ENCODE results near the gene C20orf144. TPM values are rescaled to one million over a fixed set of nuclear protein-coding genes. Genes with fewer than 3 reads are reported as not detected.

C20orf144 gene
- polyA plus RNA-seq, 1 donor: 0.34 TPM

DNA sequence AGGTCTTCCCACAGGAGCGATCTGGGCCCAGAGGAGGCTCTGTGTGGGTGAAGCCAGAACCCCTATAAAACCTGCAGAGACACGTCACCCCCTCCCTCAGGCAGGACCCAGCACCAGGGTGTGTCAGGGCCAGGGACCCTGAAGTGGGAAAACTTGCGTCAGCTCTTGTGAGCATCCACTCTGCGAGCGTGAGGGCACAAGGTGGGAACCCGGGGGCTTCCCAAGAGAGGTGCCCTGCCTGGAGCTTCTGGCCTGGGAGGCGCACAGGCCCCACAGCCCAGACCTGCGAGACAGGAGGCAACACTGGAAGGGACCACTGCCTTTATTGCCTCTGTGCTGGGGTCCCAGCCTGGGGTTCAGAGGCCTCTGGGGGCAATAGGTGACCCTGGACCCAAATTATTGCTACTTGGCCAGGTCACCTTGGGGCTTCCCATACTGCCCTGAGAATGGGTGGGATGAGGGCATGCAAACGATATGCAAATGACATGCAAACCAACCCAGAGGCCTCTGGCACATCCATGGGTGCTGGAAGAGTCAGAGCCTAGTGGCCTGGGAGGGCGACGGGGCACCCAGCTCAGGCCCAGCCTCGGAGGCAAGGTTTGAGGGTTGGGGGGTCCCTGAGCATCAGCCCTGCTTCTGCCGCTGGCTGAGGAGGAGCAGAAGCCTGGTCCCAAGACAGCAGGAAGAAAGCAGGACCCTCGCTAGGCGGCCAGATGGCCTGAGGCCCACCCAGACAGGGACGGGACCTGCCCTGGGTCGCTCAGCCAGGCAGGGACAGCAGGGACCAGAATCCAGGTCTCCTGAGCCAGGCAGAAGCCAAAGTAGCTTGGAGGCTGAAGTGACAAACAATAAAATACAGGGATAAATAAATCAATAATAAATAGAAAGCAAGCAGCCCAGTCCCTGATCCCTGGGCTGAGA lies 5.1 kb upstream of the C20orf144 start:
- no peak for DNase-seq
- Histone ChIP-seq H3K27ac (ENCODE audit: low read length) (no peak overlapping the region), H3K4me1 (ENCODE audit: control insufficient read depth, insufficient read depth, low read length) (peaks cover 27% of the 10 kb centered on the region), H3K36me3 (ENCODE audit: control insufficient read depth, insufficient read depth, low read length) (peaks cover 42% of the 10 kb centered on the region), H3K9me3 (ENCODE audit: control insufficient read depth, low read depth, low read length) (peaks cover 3% of the 10 kb centered on the region), H3K27me3 (ENCODE audit: control insufficient read depth, insufficient read depth, low read length) (no peaks in the 10 kb centered on the region), H3K4me3 (ENCODE audit: low read length) (no peak overlapping the region)
- WGBS (ENCODE audit: insufficient coverage, low lambda C conversion rate): no CpG with 5 or more reads among the region's 17 CpGs

DNA sequence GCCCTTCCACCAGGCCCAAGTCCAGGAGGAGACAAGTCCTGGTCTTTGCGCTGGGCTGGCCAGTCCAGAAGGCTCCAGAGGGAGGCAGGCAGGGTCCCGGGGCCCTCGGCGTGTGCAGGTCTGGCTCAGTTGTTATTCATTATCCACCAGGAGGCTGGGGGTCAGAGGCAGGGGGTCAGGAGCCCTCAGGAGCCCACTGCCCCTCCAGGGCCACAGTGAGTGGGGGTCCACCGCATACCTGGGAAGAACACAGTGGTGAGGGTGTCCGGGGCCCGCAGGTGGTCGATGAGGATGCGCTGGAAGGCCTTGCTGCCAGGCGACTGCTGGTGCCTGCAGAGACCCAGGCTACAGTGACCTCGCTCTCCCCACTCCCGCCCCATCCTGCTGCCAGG lies 4.4 kb upstream of the C20orf144 start:
- H3K9me3 ChIP-seq (ENCODE audit: control insufficient read depth, low read depth, low read length): peaks cover 3% of the 10 kb centered on the region
- H3K4me1 ChIP-seq (ENCODE audit: control insufficient read depth, insufficient read depth, low read length): peaks cover 28% of the 10 kb centered on the region
- peaks cover 42% of the 10 kb centered on the region for H3K36me3 ChIP-seq (ENCODE audit: control insufficient read depth, insufficient read depth, low read length)
- WGBS (ENCODE audit: insufficient coverage, low lambda C conversion rate): no CpG with 5 or more reads among the region's 12 CpGs
- DNase-seq: no peak
- H3K27ac ChIP-seq (ENCODE audit: low read length): no peak overlapping the region
- H3K4me3 ChIP-seq (ENCODE audit: low read length): no peak overlapping the region
- H3K27me3 ChIP-seq (ENCODE audit: control insufficient read depth, insufficient read depth, low read length): no peaks in the 10 kb centered on the region

DNA sequence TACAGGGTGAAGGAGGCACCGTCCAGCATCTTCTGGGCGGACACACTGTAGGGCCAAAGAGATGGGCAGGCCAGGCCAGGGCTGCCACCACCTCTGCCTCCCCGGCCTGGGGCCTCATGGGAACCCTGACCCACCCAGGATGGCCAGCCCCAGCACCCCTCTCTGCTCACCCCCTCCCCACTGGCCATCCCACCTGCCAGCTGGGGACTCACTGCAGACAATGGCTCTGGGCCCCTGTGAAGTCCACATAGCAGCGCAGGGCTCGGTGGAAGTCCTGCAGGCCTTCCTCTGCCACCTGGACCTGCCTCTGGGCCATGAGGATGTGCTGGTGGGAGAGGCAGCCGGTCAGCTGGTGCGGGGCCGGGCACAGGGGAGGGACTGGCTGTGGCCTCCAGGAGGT lies 3.6 kb upstream of the C20orf144 start:
- Histone ChIP-seq H3K27me3 (ENCODE audit: control insufficient read depth, insufficient read depth, low read length) (no peaks in the 10 kb centered on the region), H3K27ac (ENCODE audit: low read length) (no peak overlapping the region), H3K4me3 (ENCODE audit: low read length) (no peak overlapping the region), H3K36me3 (ENCODE audit: control insufficient read depth, insufficient read depth, low read length) (peaks cover 42% of the 10 kb centered on the region), H3K4me1 (ENCODE audit: control insufficient read depth, insufficient read depth, low read length) (peaks cover 24% of the 10 kb centered on the region), H3K9me3 (ENCODE audit: control insufficient read depth, low read depth, low read length) (peaks cover 3% of the 10 kb centered on the region)
- DNase-seq: no peak
- WGBS (ENCODE audit: insufficient coverage, low lambda C conversion rate): no CpG with 5 or more reads among the region's 8 CpGs

DNA sequence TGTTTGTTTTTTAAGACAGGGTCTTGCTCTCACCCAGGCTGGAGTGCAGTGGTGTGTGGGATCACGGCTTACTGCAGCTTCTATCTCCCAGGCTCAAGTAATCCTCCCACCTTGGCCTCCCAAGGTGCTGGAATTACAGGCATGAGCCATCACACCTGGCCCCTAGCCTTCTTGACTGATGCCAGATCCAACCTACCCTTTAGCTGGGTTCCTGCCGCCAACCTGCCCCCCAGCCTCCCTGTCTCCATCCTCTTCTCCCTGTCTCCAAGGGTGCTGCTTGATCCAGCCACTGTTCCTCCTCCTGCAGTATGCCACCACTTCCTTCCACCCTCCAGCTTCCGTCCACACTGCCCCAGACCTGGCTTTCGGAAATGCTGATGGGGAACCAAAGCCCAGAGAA lies 3.2 kb upstream of the C20orf144 start:
- Histone ChIP-seq H3K4me3 (ENCODE audit: low read length) (no peak overlapping the region), H3K27ac (ENCODE audit: low read length) (no peak overlapping the region), H3K9me3 (ENCODE audit: control insufficient read depth, low read depth, low read length) (peaks cover 3% of the 10 kb centered on the region), H3K4me1 (ENCODE audit: control insufficient read depth, insufficient read depth, low read length) (peaks cover 22% of the 10 kb centered on the region), H3K27me3 (ENCODE audit: control insufficient read depth, insufficient read depth, low read length) (no peaks in the 10 kb centered on the region), H3K36me3 (ENCODE audit: control insufficient read depth, insufficient read depth, low read length) (peaks cover 42% of the 10 kb centered on the region)
- no peak for DNase-seq
- WGBS (ENCODE audit: insufficient coverage, low lambda C conversion rate): no CpG with 5 or more reads among the region's 4 CpGs

GRCh38 chr20:33659341-33660034 lies 2.6 kb upstream of the C20orf144 start:
- H3K27ac ChIP-seq (ENCODE audit: low read length): no peak overlapping the region
- H3K9me3 ChIP-seq (ENCODE audit: control insufficient read depth, low read depth, low read length): peaks cover 3% of the 10 kb centered on the region
- no CpG with 5 or more reads among the region's 32 CpGs for WGBS (ENCODE audit: insufficient coverage, low lambda C conversion rate)
- peaks cover 42% of the 10 kb centered on the region for H3K36me3 ChIP-seq (ENCODE audit: control insufficient read depth, insufficient read depth, low read length)
- H3K4me3 ChIP-seq (ENCODE audit: low read length): no peak overlapping the region
- DNase-seq: no peak
- H3K27me3 ChIP-seq (ENCODE audit: control insufficient read depth, insufficient read depth, low read length): no peaks in the 10 kb centered on the region
- H3K4me1 ChIP-seq (ENCODE audit: control insufficient read depth, insufficient read depth, low read length): peaks cover 23% of the 10 kb centered on the region

DNA sequence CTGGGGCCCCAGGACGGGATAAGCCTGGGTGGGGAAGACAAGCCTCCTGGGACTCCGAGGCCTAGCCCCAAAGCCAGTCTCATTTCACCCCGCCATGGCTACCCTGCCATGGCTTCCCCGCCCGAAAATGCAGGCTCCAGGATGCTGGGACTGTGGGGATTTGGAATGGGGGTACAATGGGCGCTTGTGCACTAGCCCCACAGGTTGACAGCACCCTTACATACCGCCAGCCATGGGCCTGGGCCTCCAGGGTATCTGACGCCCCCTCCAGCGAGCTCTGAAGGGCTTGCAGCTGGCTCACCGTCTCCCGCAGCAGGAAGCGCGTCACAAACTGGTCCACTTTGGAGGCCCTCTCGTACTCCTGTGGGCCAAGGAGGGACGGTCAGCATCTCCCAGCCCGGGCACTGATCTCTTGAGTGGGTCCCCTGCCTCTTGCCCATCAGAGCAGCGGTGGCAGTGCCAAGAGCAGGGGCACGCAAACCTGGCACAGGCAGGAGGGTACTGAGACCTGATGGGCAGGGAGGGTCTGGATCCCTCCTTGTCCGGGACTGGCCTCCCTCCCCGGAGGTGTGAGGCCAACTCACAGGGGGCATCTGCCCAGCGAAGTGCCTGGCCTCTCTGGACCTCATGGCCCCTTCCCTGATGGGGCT lies 2.0 kb upstream of the C20orf144 start:
- Histone ChIP-seq H3K27me3 (ENCODE audit: control insufficient read depth, insufficient read depth, low read length) (no peaks in the 10 kb centered on the region), H3K4me3 (ENCODE audit: low read length) (no peak overlapping the region), H3K4me1 (ENCODE audit: control insufficient read depth, insufficient read depth, low read length) (peaks cover 16% of the 10 kb centered on the region), H3K9me3 (ENCODE audit: control insufficient read depth, low read depth, low read length) (peaks cover 3% of the 10 kb centered on the region), H3K36me3 (ENCODE audit: control insufficient read depth, insufficient read depth, low read length) (peaks cover 42% of the 10 kb centered on the region), H3K27ac (ENCODE audit: low read length) (no peak overlapping the region)
- DNase-seq: no peak
- no CpG with 5 or more reads among the region's 21 CpGs for WGBS (ENCODE audit: insufficient coverage, low lambda C conversion rate)

DNA sequence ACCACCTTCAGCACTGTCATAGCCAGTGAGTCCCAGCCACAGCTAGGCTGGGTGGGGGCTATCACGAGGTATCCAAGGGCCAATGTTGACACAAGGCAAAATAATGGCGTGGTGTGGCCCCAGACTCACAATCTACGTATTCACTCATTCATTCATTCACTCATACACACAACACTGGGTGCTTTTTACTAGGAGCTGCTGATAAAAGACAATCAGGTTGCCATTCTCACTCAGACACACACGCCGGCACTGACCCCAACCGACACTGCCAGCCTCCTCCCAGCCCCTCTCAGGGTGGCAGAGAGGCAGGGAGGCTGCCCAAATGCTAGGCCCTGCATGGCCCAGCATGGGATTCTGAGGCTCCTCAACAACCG lies 1.5 kb upstream of the C20orf144 start:
- Histone ChIP-seq H3K4me1 (ENCODE audit: control insufficient read depth, insufficient read depth, low read length) (peaks cover 13% of the 10 kb centered on the region), H3K9me3 (ENCODE audit: control insufficient read depth, low read depth, low read length) (peaks cover 3% of the 10 kb centered on the region), H3K27ac (ENCODE audit: low read length) (no peak overlapping the region), H3K4me3 (ENCODE audit: low read length) (no peak overlapping the region), H3K27me3 (ENCODE audit: control insufficient read depth, insufficient read depth, low read length) (no peaks in the 10 kb centered on the region), H3K36me3 (ENCODE audit: control insufficient read depth, insufficient read depth, low read length) (peaks cover 42% of the 10 kb centered on the region)
- no CpG with 5 or more reads among the region's 7 CpGs for WGBS (ENCODE audit: insufficient coverage, low lambda C conversion rate)
- no peak for DNase-seq

- Histone ChIP-seq H3K36me3 (ENCODE audit: control insufficient read depth, insufficient read depth, low read length) (peaks cover 21% of the 10 kb centered on the region), H3K27me3 (ENCODE audit: control insufficient read depth, insufficient read depth, low read length) (no peaks in the 10 kb centered on the region), H3K4me3 (ENCODE audit: low read length) (peak overlapping the region; percentile 90), H3K9me3 (ENCODE audit: control insufficient read depth, low read depth, low read length) (peaks cover 6% of the 10 kb centered on the region), H3K4me1 (ENCODE audit: control insufficient read depth, insufficient read depth, low read length) (peaks cover 27% of the 10 kb centered on the region), H3K27ac (ENCODE audit: low read length) (peak overlapping the region; percentile 84)
- DNase-seq: peak; percentile 71 to 86
- no CpG with 5 or more reads among the region's 84 CpGs for WGBS (ENCODE audit: insufficient coverage, low lambda C conversion rate)
Observed at GRCh38 chr20:33663161-33664084, 1.3 kb downstream of the C20orf144 start.

DNA sequence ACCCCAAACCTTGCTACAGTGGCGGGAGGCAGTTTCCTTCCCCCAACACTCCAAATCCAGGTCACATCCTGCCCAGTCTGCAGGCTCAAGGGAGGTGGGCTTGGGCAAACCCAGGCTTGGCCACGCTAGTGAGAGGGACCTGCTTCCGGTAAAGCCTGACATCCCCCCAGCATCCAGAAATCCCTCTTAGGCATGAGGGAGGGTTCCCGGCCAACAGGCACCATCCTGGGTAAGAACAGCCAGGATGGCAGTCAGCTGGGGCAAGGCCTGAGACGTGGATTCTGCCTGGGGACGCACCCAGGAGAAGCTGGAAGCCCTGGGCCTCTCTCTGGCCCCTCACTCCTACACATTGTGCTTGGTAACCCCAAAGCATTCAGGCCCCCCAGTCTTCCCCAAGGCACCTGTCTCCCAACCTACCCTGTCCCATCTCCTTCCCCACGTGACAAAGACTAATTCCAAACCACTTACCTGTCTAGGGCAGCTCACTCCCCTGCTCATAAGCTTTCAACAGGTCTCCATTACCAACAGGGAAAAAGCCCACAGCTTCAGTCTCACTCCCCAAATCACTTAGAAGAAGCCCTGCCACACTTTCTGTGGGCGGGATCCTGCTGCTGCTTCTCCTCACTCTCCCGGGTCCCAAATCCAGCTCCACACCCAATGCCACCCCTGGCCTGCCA lies 2.1 kb downstream of the C20orf144 start:
- H3K36me3 ChIP-seq (ENCODE audit: control insufficient read depth, insufficient read depth, low read length): peaks cover 21% of the 10 kb centered on the region
- H3K9me3 ChIP-seq (ENCODE audit: control insufficient read depth, low read depth, low read length): peaks cover 6% of the 10 kb centered on the region
- no peaks in the 10 kb centered on the region for H3K27me3 ChIP-seq (ENCODE audit: control insufficient read depth, insufficient read depth, low read length)
- WGBS (ENCODE audit: insufficient coverage, low lambda C conversion rate): no CpG with 5 or more reads among the region's 9 CpGs
- peak overlapping the region; percentile 90 for H3K4me3 ChIP-seq (ENCODE audit: low read length)
- peak overlapping the region; percentile 84 for H3K27ac ChIP-seq (ENCODE audit: low read length)
- H3K4me1 ChIP-seq (ENCODE audit: control insufficient read depth, insufficient read depth, low read length): peaks cover 27% of the 10 kb centered on the region
- DNase-seq: no peak
